Measurements from ENCODE around the gene COL4A5.
"Not testable (repeated sequence)": the region's sequence is repeated elsewhere in the genome, so short reads cannot be mapped to it uniquely, and the experiment has no call there.

The COL4A5 gene

DNA sequence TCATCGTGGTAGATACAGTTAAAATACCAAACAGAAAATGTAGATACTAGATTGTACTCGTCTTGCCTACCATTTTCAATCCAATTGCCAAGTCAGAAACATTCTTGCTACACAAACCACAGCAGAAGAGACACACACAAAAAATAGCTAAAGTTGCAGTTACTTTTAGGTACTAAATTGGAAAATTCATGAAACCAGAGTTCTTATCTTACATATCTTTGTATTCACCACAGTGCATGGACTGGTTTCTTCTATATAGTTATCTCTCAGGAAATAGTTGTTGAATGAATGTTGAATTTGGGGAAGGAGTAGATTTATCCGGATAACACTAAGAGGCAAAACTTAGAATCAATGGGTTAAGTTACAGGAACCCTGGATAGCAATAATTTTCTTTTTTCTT is 14.2 kb downstream of the COL4A5 start:
- no peak for FAIRE-seq
- TF ChIP-seq, protein P1, sequence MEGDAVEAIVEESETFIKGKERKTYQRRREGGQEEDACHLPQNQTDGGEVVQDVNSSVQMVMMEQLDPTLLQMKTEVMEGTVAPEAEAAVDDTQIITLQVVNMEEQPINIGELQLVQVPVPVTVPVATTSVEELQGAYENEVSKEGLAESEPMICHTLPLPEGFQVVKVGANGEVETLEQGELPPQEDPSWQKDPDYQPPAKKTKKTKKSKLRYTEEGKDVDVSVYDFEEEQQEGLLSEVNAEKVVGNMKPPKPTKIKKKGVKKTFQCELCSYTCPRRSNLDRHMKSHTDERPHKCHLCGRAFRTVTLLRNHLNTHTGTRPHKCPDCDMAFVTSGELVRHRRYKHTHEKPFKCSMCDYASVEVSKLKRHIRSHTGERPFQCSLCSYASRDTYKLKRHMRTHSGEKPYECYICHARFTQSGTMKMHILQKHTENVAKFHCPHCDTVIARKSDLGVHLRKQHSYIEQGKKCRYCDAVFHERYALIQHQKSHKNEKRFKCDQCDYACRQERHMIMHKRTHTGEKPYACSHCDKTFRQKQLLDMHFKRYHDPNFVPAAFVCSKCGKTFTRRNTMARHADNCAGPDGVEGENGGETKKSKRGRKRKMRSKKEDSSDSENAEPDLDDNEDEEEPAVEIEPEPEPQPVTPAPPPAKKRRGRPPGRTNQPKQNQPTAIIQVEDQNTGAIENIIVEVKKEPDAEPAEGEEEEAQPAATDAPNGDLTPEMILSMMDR (IDR thresholded peaks at IDR 0.05; ENCODE audit: insufficient read depth, missing control alignments) = no peak
- no peak for DNase-seq (ENCODE audit: insufficient read length, low spot score)

DNA sequence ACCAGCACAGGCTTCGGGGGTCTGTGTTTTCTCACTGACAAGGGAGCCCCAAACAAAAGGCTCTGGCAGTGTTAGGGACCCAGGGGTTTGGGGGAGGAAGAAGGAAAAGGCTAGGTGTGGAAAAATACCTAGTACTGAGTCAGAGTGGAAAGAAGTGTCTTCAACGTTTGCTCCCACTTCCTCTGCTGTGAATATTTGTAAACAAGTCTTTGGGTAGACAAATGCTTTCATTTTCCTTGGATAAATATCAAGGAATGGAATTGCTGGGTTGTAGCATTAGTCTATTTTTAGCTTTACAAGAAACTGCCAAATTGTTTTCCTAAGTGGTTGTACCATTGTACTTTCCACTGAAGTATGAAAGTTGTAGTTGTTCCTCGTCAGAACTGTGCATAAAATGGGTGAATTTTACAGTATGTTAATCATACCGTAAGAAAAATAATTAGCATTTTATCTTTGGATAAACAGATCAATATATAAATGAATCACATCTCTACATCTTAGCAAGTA is 17.4 kb downstream of the COL4A5 start:
- FAIRE-seq (peak; percentile 51), DNase-seq (ENCODE audit: insufficient read length, low spot score) (no peak)
- TF ChIP-seq, protein P1 (IDR thresholded peaks at IDR 0.05; ENCODE audit: insufficient read depth, missing control alignments) = no peak

DNA sequence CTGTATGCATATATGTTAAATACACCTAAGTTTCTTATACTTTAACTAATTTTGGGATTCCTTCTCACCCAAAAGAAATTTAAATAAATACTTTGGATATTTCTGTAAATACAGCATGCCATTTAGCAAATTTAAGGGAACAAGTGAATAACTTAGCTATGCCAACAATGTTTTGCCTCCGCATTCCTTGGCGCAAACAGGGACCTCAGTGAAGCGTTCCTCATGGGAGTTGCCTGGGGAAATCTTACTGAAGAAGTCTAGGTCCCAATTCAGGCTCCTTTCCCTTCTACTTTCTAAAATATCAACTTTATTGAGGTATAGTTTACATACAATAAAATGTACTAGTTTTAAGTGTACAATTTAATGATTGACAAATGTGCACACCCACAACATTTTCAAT is 25.0 kb downstream of the COL4A5 start:
- FAIRE-seq (no peak), DNase-seq (ENCODE audit: insufficient read length, low spot score) (no peak)
- TF ChIP-seq, protein P1 (IDR thresholded peaks at IDR 0.05; ENCODE audit: insufficient read depth, missing control alignments) = no peak

DNA sequence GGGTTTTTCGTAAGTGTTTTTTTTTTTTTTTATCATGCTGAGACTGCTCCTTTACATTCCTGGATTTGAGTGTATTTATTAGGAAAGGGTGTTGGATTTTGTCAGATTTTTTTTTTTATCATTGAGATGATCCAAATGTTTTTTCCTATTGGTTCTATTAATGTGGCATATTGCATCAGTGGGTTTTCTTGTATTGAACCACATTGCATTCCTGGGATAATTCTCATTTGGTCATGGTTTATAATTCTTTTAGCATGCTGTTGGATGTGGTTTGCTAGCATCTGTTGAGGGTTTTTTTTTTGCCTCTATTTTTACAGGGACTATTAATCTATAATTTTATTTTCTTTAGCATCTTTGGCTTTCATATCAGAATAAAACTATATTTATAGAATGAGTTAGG is 28.8 kb downstream of the COL4A5 start:
- TF ChIP-seq, protein P1 (IDR thresholded peaks at IDR 0.05; ENCODE audit: insufficient read depth, missing control alignments) = no peak
- DNase-seq (ENCODE audit: insufficient read length, low spot score) (no peak), FAIRE-seq (no peak)

DNA sequence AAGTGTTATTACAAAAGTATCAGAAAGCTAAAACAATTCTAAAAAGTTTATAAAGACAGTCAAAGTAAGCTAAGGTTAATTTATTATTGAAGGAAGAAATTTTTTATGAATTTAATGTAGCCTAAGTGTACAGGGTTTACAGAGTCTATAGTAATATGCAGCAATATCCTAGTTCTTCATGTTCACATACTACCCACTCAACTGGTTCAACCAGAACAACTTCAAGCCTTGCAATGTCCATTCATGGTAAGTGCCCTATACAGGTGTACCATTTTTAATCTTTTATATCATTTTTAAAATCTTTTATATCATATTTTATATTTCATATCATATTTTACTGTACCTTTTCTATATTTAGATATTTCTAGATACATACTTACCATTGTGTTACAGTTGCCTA is 34.3 kb downstream of the COL4A5 start:
- FAIRE-seq (no peak), DNase-seq (ENCODE audit: insufficient read length, low spot score) (no peak)
- TF ChIP-seq, protein P1 (IDR thresholded peaks at IDR 0.05; ENCODE audit: insufficient read depth, missing control alignments) = no peak

DNA sequence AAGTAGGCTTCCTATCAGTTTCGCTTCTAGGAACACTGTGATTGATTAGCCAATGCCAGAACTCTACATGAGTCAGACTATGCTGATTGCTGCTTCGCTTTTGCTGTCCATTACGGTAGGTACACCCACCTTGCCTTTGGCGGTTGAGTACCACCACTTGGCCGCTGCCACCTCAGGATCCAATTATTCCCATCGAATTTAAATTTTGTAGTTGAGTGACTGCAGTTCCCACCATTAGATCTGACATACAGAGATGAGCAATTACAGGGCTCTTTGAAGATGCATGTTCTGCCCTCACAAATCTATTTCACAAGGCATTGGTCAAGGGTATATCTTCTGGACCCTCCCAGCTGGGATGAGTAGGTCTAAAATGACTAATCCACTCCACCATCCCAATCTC is 41.9 kb downstream of the COL4A5 start:
- DNase-seq (ENCODE audit: insufficient read length, low spot score); FAIRE-seq: not testable (repeated sequence)

DNA sequence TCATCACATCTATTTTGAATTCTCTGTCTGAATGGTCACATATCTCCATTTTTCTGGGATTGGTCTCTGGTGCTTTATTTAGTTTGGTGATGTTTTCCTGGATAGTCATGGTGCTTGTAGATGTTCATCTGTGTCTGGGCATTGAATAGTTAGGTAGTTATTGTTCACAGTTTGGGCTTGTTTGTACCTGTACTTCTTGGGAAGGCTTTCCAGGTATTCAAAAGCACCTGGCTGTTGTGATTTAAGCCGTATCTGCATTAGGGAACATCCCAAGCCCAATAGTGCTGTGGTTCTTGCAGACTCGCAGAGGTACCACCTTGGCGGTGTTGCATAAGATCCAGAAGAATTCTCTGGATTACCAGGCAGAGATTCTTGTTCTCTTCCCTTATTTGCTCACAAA is 44.6 kb downstream of the COL4A5 start:
- DNase-seq (ENCODE audit: insufficient read length, low spot score) = no peak
- TF ChIP-seq, protein P1 (IDR thresholded peaks at IDR 0.05; ENCODE audit: insufficient read depth, missing control alignments) = no peak
- no peak for FAIRE-seq

DNA sequence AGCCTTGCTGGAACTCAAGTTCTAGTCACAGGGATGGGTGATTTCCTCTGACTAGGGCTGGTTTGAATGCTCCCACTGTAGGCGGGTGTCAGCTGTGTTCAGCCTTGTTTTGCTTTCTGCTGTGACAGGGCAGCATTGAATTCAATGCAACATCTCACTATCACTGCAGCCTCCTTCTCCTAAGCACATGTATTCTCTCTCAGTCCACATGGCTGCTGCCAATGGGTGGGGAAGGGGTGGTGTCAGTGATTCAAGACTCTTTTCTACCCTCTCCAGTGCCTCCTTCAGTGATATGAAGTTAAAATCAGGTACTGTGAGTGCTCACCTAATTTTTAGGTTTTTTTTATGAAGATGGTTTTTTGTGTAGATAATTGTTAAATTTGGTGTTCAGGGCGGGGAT is 46.3 kb downstream of the COL4A5 start:
- DNase-seq (ENCODE audit: insufficient read length, low spot score) (no peak), FAIRE-seq (no peak)
- TF ChIP-seq, protein P1 (IDR thresholded peaks at IDR 0.05; ENCODE audit: insufficient read depth, missing control alignments) = no peak
